GM19035 (cell line): Measurements from ENCODE around the gene IQCC.

ENCODE experiments used
- ATAC-seq: cut with Tn5 transposase; IDR thresholded peaks from one replicate; pipeline ENCODE4 v1.9.1; 2021; ENCODE audit not compliant: unreplicated experiment

The IQCC gene

DNA sequence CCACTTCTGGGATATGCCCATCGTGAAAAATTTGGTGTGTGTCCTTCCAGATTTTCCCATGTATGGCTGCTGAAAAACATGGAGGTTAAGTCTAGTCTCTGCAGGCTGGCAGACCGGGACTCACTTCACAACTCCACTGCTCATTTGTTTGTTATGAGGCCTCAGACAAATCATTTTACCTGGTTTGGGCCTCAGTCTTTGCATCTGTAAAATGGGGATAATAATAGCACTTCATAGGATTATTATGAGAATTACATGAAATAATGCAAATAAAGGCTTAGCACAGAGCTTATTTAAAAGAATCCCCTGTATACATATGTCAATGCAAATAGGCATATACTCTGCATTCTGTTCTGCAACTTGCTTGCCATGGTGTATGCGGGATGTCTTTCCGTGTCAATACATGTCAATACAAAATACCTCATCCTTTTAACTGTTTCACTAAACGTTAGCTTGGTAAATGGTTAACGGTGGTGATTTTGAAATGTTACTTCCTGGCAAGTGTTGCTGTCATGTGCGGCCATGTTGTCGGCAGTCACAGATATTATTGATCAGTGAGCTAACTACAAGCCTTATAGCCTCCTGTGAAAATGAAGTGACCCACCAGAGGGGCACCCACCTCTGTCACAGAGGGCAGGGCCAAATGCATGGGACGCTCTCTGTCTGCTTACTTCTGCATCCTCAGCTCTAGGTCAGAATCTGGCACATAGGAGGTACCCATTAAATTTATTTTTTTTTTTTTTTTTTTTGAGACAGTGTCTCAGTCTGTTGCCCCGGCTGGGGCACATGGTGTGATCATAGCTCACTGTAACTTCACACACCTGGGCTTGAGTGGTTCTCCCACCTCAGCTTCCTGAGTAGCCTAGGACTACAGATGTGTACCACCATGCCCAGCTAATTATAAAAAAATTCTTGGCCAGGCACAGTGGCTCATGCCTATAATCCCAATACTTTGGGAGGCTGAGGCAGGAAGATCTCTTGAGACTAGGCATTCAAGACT, 49.9 kb downstream of the IQCC start:
- ATAC-seq = no peak

DNA sequence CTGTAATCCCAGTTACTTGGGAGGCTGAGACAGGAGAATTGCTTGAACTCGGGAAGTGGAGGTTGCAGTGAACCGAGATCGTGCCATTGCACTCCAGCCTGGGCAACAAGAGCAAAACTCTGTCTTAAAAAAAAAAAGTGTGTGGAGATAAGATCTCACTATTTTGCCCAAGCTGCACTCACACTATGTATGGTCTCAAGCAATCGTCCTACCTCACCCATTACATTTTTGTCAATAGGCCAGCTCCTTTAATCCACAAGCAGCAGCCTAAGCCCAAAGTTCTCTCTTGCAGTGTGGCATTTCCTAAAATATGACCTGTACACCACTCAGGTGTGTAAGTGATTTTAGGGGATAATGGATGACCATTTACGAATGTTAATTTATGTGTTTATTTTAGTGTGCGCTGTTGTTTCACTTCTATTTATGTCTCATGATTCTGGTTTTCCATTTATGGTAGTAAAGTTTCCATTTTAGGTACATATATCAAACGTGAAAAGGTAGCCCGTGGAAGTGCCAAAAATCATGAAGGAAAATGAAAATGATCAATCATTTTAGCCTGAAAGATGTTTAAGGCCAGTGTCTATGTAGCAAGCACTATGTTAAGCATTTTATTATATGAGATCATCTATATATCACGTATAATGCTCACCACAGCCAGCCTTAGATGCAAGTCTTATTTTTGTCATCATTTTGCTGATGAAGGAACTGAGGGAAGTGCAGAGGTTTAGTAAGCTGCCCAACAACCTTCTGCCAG, 51.2 kb downstream of the IQCC start:
- no peak for ATAC-seq

DNA sequence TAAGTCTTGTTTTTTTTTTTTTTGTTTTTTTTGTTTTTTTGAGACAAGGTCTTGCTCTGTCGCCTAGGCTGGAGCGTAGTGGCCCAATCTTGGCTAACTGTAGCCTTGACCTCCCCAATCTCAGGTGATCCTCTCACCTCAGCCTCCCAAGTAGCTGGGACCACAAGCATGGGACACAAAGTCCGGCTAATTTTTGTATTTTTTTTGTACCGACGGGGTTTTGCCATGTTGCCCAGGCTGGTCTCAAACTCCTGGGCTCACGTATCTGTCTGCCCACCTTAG, 51.7 kb downstream of the IQCC start:
- no peak for ATAC-seq
